ENCODE results near the gene IGF2R. TPM values are rescaled to one million over a fixed set of nuclear protein-coding genes. Genes with fewer than 3 reads are reported as not detected.

Gene IGF2R
- total RNA-seq, 1 donor from 2014 or later: 35.1 TPM

GRCh38 chr6:160027931-160028330 is 59.0 kb downstream of the IGF2R start:
- H3K9ac ChIP-seq: no peak overlapping the region
- H3K36me3 ChIP-seq: no peaks in the 10 kb centered on the region

GRCh38 chr6:160028487-160029275 is 59.8 kb downstream of the IGF2R start:
- Mint-ChIP-seq H3K27ac (peak overlapping the region; percentile 95), H3K9me3 (no peaks in the 10 kb centered on the region), H3K27me3 (ENCODE audit: insufficient read depth, low read depth) (no peaks in the 10 kb centered on the region), H3K36me3 (peaks cover 32% of the 10 kb centered on the region), H3K4me1 (peaks cover 12% of the 10 kb centered on the region), H3K4me3 (no peak overlapping the region)
- H3K36me3 ChIP-seq: peaks cover 5% of the 10 kb centered on the region
- no peak overlapping the region for H3K9ac ChIP-seq
- no peak overlapping the region for H3K4me3 ChIP-seq
- H3F3A ChIP-seq (ENCODE audit: low read depth): no peaks in the 10 kb centered on the region
- no peaks in the 10 kb centered on the region for H3K79me2 ChIP-seq (ENCODE audit: low read depth)
- no peaks in the 10 kb centered on the region for H3K27me3 ChIP-seq
- no peak overlapping the region for H2AFZ ChIP-seq (replicated peaks)
- no peaks in the 10 kb centered on the region for H4K20me1 ChIP-seq (ENCODE audit: low read depth)
- no peak overlapping the region for H3K4me2 ChIP-seq
- no peak overlapping the region for H3K27ac ChIP-seq
- TF ChIP-seq EZH2 (IDR thresholded peaks at IDR 0.05) (no peak), EZH2phosphoT487 (IDR thresholded peaks at IDR 0.05) (no peak)
- TF ChIP-seq, protein P1, sequence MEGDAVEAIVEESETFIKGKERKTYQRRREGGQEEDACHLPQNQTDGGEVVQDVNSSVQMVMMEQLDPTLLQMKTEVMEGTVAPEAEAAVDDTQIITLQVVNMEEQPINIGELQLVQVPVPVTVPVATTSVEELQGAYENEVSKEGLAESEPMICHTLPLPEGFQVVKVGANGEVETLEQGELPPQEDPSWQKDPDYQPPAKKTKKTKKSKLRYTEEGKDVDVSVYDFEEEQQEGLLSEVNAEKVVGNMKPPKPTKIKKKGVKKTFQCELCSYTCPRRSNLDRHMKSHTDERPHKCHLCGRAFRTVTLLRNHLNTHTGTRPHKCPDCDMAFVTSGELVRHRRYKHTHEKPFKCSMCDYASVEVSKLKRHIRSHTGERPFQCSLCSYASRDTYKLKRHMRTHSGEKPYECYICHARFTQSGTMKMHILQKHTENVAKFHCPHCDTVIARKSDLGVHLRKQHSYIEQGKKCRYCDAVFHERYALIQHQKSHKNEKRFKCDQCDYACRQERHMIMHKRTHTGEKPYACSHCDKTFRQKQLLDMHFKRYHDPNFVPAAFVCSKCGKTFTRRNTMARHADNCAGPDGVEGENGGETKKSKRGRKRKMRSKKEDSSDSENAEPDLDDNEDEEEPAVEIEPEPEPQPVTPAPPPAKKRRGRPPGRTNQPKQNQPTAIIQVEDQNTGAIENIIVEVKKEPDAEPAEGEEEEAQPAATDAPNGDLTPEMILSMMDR (IDR thresholded peaks at IDR 0.05): no peak
- H3K9me3 ChIP-seq (ENCODE audit: low read depth): no peaks in the 10 kb centered on the region
- peaks cover 8% of the 10 kb centered on the region for H3K4me1 ChIP-seq
- no peak for DNase-seq (ENCODE audit: low spot score)

More at GRCh38 chr6:160027931-160028330, 59.0 kb downstream of the IGF2R start:
- H3K4me2 ChIP-seq: no peak overlapping the region
- H3K4me1 ChIP-seq: peaks cover 8% of the 10 kb centered on the region
- H3K79me2 ChIP-seq (ENCODE audit: low read depth): no peaks in the 10 kb centered on the region
- no peak overlapping the region for H3K4me3 ChIP-seq
- Mint-ChIP-seq H3K36me3 (peaks cover 27% of the 10 kb centered on the region), H3K9me3 (no peaks in the 10 kb centered on the region), H3K4me1 (peaks cover 12% of the 10 kb centered on the region), H3K4me3 (no peak overlapping the region), H3K27ac (no peak overlapping the region), H3K27me3 (ENCODE audit: insufficient read depth, low read depth) (no peaks in the 10 kb centered on the region)
- no peaks in the 10 kb centered on the region for H3K27me3 ChIP-seq
- no peak for DNase-seq (ENCODE audit: low spot score)
- no peak overlapping the region for H3K27ac ChIP-seq
- no peak for TF ChIP-seq EZH2 (IDR thresholded peaks at IDR 0.05)
- TF ChIP-seq EZH2phosphoT487 (IDR thresholded peaks at IDR 0.05): no peak
- H3K9me3 ChIP-seq (ENCODE audit: low read depth): no peaks in the 10 kb centered on the region
- no peaks in the 10 kb centered on the region for H4K20me1 ChIP-seq (ENCODE audit: low read depth)
- no peak overlapping the region for H2AFZ ChIP-seq (replicated peaks)
- H3F3A ChIP-seq (ENCODE audit: low read depth): no peaks in the 10 kb centered on the region

- H3K27me3 Mint-ChIP-seq (ENCODE audit: insufficient read depth, low read depth): no peaks in the 10 kb centered on the region
These were observed 60.6 kb downstream of the IGF2R start for GRCh38 chr6:160029525-160029924.

More at GRCh38 chr6:160029525-160029924, 60.6 kb downstream of the IGF2R start:
- no peak overlapping the region for H3K9ac ChIP-seq
- peak; percentile 28 for DNase-seq (ENCODE audit: low spot score)
- H3K4me1 ChIP-seq: peaks cover 8% of the 10 kb centered on the region
- Mint-ChIP-seq H3K27ac (peak overlapping the region; percentile 54), H3K4me1 (peaks cover 12% of the 10 kb centered on the region), H3K9me3 (no peaks in the 10 kb centered on the region), H3K36me3 (peaks cover 34% of the 10 kb centered on the region), H3K4me3 (no peak overlapping the region)
- no peaks in the 10 kb centered on the region for H3F3A ChIP-seq (ENCODE audit: low read depth)
- no peaks in the 10 kb centered on the region for H3K9me3 ChIP-seq (ENCODE audit: low read depth)
- H3K27ac ChIP-seq: peak overlapping the region; percentile 42
- H3K4me3 ChIP-seq: no peak overlapping the region
- no peaks in the 10 kb centered on the region for H3K79me2 ChIP-seq (ENCODE audit: low read depth)
- H3K27me3 ChIP-seq: no peaks in the 10 kb centered on the region
- no peak overlapping the region for H2AFZ ChIP-seq (replicated peaks)
- H4K20me1 ChIP-seq (ENCODE audit: low read depth): no peaks in the 10 kb centered on the region
- peaks cover 7% of the 10 kb centered on the region for H3K36me3 ChIP-seq
- TF ChIP-seq EZH2phosphoT487 (IDR thresholded peaks at IDR 0.05) (no peak), EZH2 (IDR thresholded peaks at IDR 0.05) (no peak)
- TF ChIP-seq, protein P1 (IDR thresholded peaks at IDR 0.05): no peak
- no peak overlapping the region for H3K4me2 ChIP-seq

All from neural progenitor cell (in vitro differentiated cells).